HepG2 (cell line): ENCODE measurements around the gene ACACA. TPM values are rescaled to one million over a fixed set of nuclear protein-coding genes. Genes with fewer than 3 reads are reported as not detected.
A peak's percentile ranks its signal among the peaks of the same experiment; 100 is the strongest.

Experiments
- ESRRA ChIP-seq: sonication (generic); formaldehyde crosslinking; IDR thresholded peaks from 2 replicates; pipeline ENCODE4 v1.5.1; 2020; ENCODE audit warnings: mild to moderate bottlenecking, low read depth, missing genetic modification reagents
- GATAD1 ChIP-seq: IDR thresholded peaks from 2 replicates; pipeline ENCODE4 v1.6.1; 2016; ENCODE audit warnings: missing genetic modification reagents, missing compliant biosample characterization
- KLF13 ChIP-seq: sonication (generic); formaldehyde crosslinking; IDR thresholded peaks from 2 replicates; pipeline ENCODE4 v1.4.0; 2020; ENCODE audit warnings: mild to moderate bottlenecking, missing genetic modification reagents
- RBFOX2 ChIP-seq: fragments of 200-400 bp; formaldehyde crosslinking; IDR thresholded peaks from 2 replicates; pipeline ENCODE4 v1.6.1; 2017; ENCODE audit warnings: low read depth, mild to moderate bottlenecking, low read length
- ZNF263 ChIP-seq: sonication (generic); formaldehyde crosslinking; IDR thresholded peaks from 2 replicates; pipeline ENCODE4 v1.4.0; 2020; ENCODE audit warnings: missing genetic modification reagents
- polyA plus RNA-seq, 8 experiments: library from polyadenylated mRNA; depleted of rRNA in 3 of 8; stranded (reverse) in 7 of 8; unstranded in 1 of 8; fragments of >200 nt; fragmentation: Illumina TruSeq in 4 of 8; extraction: Trizol in 4 of 8; gene quantifications; 2 replicates each; pipeline versions ENCODE4 v1.2.1 to v1.2.3, GENCODE V29; 2011 to 2016; ENCODE audit warnings: low read depth in 4 of 8, missing spikeins in 1 of 8, mixed read lengths in 1 of 8; ENCODE audit not compliant: insufficient read depth in 1 of 8
- total RNA-seq, 5 experiments: library from RNA; depleted of rRNA; stranded (reverse); fragments of >200 nt; fragmentation: Illumina TruSeq; extraction: Trizol; gene quantifications; 2 replicates each; pipeline ENCODE4 v1.2.3, GENCODE V29; 2016; ENCODE audit warnings: low read depth in 1 of 5
- TF ChIP-seq, protein P1 (sequence below), 2 experiments: fragments of 450-650 bp in 1 of 2; sonication (generic) in 1 of 2; formaldehyde crosslinking in 1 of 2; IDR thresholded peaks; 2 replicates each; pipeline versions ENCODE4 v1.6.1 to v1.8.0; 2016 to 2022; ENCODE audit warnings: antibody characterized with exemption in 1 of 2, mild to moderate bottlenecking in 1 of 2, missing genetic modification reagents in 1 of 2
- TF ChIP-seq, protein P2 (sequence below): sonication (generic); formaldehyde crosslinking; IDR thresholded peaks from 2 replicates; pipeline ENCODE4 v1.4.0; 2020; ENCODE audit warnings: mild to moderate bottlenecking, missing genetic modification reagents
- TF ChIP-seq, protein P3 (sequence below): IDR thresholded peaks from 2 replicates; pipeline ENCODE4 v1.6.1; 2018; ENCODE audit warnings: missing genetic modification reagents, mild to moderate bottlenecking, missing compliant biosample characterization
- TF ChIP-seq, protein P4 (sequence below): IDR thresholded peaks from 2 replicates; pipeline ENCODE4 v1.6.1; 2016; ENCODE audit warnings: low read depth, missing genetic modification reagents, missing compliant biosample characterization

Gene ACACA
- total and polyA plus RNA-seq, 2 of the 13 experiments (the other 11 are each of a cell fraction or from before 2014, with no cell fraction given), result 39.2 to 47.2 TPM

DNA sequence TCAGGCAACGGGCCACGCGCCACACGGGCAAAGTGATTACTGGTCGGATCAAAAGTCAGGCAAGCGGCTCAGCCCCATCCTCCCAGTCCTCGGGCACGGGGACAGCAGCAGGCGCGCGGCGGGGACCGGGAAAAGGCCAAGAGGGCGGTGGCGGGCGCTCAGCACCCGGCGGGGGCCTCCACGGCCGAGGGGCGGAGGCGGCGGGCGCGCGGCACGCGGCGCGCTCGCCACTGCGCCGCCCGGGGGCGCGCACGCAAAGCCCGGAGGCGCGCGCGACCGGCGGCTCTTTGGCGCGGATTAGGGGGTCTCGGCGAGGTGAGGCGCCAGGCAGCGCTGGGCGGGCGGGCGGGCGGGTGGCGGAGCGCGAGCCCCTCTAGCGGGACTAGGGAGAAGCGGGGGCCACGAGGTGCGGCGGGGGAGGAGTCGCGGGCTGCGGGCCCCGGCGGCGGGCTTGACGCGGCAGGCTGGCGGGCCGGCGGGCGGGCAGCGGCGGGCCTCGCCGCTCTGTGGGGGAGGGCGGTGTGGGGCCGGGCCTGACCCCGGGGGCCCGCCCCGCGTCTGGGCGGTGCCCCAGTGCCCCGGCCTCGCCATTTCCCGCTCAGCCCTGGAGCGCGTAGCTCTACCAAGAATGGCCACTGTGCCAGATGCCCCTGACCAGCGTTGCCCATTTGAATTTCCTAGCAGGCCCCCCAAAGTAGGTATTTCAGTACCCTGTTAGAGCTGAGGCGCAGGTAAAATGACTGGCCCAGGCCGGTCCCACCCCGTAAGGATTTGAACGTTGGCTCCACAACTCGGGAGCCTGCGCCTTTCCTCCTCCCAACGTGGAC lies at the start of gene ACACA, which contains the start of gene TADA2A (continued):
- TF ChIP-seq, protein P1, sequence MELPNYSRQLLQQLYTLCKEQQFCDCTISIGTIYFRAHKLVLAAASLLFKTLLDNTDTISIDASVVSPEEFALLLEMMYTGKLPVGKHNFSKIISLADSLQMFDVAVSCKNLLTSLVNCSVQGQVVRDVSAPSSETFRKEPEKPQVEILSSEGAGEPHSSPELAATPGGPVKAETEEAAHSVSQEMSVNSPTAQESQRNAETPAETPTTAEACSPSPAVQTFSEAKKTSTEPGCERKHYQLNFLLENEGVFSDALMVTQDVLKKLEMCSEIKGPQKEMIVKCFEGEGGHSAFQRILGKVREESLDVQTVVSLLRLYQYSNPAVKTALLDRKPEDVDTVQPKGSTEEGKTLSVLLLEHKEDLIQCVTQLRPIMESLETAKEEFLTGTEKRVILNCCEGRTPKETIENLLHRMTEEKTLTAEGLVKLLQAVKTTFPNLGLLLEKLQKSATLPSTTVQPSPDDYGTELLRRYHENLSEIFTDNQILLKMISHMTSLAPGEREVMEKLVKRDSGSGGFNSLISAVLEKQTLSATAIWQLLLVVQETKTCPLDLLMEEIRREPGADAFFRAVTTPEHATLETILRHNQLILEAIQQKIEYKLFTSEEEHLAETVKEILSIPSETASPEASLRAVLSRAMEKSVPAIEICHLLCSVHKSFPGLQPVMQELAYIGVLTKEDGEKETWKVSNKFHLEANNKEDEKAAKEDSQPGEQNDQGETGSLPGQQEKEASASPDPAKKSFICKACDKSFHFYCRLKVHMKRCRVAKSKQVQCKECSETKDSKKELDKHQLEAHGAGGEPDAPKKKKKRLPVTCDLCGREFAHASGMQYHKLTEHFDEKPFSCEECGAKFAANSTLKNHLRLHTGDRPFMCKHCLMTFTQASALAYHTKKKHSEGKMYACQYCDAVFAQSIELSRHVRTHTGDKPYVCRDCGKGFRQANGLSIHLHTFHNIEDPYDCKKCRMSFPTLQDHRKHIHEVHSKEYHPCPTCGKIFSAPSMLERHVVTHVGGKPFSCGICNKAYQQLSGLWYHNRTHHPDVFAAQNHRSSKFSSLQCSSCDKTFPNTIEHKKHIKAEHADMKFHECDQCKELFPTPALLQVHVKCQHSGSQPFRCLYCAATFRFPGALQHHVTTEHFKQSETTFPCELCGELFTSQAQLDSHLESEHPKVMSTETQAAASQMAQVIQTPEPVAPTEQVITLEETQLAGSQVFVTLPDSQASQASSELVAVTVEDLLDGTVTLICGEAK (IDR thresholded peaks at IDR 0.05), result no peak
- TF ChIP-seq, protein P1 (CRISPR knock-in tag; IDR thresholded peaks at IDR 0.05), result peak; percentile 66; the same call in 1 of the 2 replicates
- TF ChIP-seq, protein P2, sequence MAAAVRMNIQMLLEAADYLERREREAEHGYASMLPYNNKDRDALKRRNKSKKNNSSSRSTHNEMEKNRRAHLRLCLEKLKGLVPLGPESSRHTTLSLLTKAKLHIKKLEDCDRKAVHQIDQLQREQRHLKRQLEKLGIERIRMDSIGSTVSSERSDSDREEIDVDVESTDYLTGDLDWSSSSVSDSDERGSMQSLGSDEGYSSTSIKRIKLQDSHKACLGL, result 0 out of 2 replicates have a peak, but pooled peaks have one; percentile 46
- TF ChIP-seq RBFOX2 (peak; percentile 86), ESRRA (CRISPR knock-in tag) (no peak), GATAD1 (CRISPR knock-in tag) (peak; percentile 33; the same call in 1 of the 2 replicates), KLF13 (CRISPR knock-in tag) (0 out of 2 replicates have a peak, but pooled peaks have one; percentile 46), ZNF263 (CRISPR knock-in tag) (no peak)
- TF ChIP-seq, protein P3, sequence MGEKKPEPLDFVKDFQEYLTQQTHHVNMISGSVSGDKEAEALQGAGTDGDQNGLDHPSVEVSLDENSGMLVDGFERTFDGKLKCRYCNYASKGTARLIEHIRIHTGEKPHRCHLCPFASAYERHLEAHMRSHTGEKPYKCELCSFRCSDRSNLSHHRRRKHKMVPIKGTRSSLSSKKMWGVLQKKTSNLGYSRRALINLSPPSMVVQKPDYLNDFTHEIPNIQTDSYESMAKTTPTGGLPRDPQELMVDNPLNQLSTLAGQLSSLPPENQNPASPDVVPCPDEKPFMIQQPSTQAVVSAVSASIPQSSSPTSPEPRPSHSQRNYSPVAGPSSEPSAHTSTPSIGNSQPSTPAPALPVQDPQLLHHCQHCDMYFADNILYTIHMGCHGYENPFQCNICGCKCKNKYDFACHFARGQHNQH (CRISPR knock-in tag), result no peak
- TF ChIP-seq, protein P4, sequence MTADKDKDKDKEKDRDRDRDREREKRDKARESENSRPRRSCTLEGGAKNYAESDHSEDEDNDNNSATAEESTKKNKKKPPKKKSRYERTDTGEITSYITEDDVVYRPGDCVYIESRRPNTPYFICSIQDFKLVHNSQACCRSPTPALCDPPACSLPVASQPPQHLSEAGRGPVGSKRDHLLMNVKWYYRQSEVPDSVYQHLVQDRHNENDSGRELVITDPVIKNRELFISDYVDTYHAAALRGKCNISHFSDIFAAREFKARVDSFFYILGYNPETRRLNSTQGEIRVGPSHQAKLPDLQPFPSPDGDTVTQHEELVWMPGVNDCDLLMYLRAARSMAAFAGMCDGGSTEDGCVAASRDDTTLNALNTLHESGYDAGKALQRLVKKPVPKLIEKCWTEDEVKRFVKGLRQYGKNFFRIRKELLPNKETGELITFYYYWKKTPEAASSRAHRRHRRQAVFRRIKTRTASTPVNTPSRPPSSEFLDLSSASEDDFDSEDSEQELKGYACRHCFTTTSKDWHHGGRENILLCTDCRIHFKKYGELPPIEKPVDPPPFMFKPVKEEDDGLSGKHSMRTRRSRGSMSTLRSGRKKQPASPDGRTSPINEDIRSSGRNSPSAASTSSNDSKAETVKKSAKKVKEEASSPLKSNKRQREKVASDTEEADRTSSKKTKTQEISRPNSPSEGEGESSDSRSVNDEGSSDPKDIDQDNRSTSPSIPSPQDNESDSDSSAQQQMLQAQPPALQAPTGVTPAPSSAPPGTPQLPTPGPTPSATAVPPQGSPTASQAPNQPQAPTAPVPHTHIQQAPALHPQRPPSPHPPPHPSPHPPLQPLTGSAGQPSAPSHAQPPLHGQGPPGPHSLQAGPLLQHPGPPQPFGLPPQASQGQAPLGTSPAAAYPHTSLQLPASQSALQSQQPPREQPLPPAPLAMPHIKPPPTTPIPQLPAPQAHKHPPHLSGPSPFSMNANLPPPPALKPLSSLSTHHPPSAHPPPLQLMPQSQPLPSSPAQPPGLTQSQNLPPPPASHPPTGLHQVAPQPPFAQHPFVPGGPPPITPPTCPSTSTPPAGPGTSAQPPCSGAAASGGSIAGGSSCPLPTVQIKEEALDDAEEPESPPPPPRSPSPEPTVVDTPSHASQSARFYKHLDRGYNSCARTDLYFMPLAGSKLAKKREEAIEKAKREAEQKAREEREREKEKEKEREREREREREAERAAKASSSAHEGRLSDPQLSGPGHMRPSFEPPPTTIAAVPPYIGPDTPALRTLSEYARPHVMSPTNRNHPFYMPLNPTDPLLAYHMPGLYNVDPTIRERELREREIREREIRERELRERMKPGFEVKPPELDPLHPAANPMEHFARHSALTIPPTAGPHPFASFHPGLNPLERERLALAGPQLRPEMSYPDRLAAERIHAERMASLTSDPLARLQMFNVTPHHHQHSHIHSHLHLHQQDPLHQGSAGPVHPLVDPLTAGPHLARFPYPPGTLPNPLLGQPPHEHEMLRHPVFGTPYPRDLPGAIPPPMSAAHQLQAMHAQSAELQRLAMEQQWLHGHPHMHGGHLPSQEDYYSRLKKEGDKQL (CRISPR knock-in tag), result no peak; the same call in 1 of the 2 replicates
